Measurements from ENCODE around the gene METAP1. TPM values are rescaled to one million over a fixed set of nuclear protein-coding genes. Genes with fewer than 3 reads are reported as not detected.

METAP1 gene
- total and polyA plus RNA-seq, 2 of the 8 experiments (the other 6 are each of a cell fraction or from before 2014, with no cell fraction given): 50.6 to 85.2 TPM

- H3K23ac ChIP-seq (ENCODE audit: insufficient read length): no peak overlapping the region
- no peaks in the 10 kb centered on the region for H3K36me3 ChIP-seq (ENCODE audit: control insufficient read depth in 2 of 4, insufficient read depth in 4 of 4, low read length in 3 of 4)
- H3K9me3 ChIP-seq (ENCODE audit: insufficient read depth in 2 of 2, low read depth in 1 of 2, low read length in 1 of 2): no peaks in the 10 kb centered on the region
- H2BK120ac ChIP-seq (replicated peaks; ENCODE audit: low read depth, low read length): no peak overlapping the region
- no peak overlapping the region for H3K56ac ChIP-seq (replicated peaks; ENCODE audit: insufficient read length, low read depth, low read length)
- DNase-seq (ENCODE audit: low read depth in 1 of 2, low spot score in 2 of 2) (no peak), FAIRE-seq (no peak)
- no peak overlapping the region for H2BK20ac ChIP-seq (ENCODE audit: low read length)
- H2BK15ac ChIP-seq (ENCODE audit: low read length): no peak overlapping the region
- no peak overlapping the region for H3K4me2 ChIP-seq (ENCODE audit: insufficient read depth in 1 of 2, low read depth in 2 of 2, low read length in 2 of 2)
- H4K5ac ChIP-seq (ENCODE audit: insufficient read length, low read depth, low read length): no peak overlapping the region
- no peak overlapping the region for H3K4me3 ChIP-seq (ENCODE audit: extremely low read depth in 1 of 4, insufficient read depth in 2 of 4, low read depth in 3 of 4, low read length in 4 of 4)
- no peak overlapping the region for H4K91ac ChIP-seq (replicated peaks; ENCODE audit: insufficient read length, low read length)
- H3K27me3 ChIP-seq (replicated peaks in 1 of 4; ENCODE audit: control insufficient read depth in 3 of 4, extremely low read depth in 1 of 4, insufficient read depth in 3 of 4, low read length in 3 of 4): no peaks in the 10 kb centered on the region
- no peaks in the 10 kb centered on the region for H3K79me2 ChIP-seq (ENCODE audit: control insufficient read depth in 1 of 2, insufficient read depth in 2 of 2, low read length in 2 of 2)
- H4K8ac ChIP-seq (ENCODE audit: extremely low read depth, insufficient read depth, low read length): no peak overlapping the region
- H3K79me1 ChIP-seq (ENCODE audit: low read depth, low read length): no peaks in the 10 kb centered on the region
- H2AK5ac ChIP-seq (ENCODE audit: low read depth, low read length): no peak overlapping the region
- H3K27ac ChIP-seq (ENCODE audit: low read depth, low read length): no peak overlapping the region
- no peaks in the 10 kb centered on the region for H3K23me2 ChIP-seq (ENCODE audit: low read depth, low read length)
- H3K4me1 ChIP-seq (replicated peaks in 1 of 4; ENCODE audit: control insufficient read depth in 3 of 4, insufficient read depth in 4 of 4, low read length in 3 of 4): no peaks in the 10 kb centered on the region
- no peak overlapping the region for H3K18ac ChIP-seq (ENCODE audit: extremely low read depth, low read length)
- no peak overlapping the region for H2BK12ac ChIP-seq (ENCODE audit: low read depth, low read length)
- no peaks in the 10 kb centered on the region for H4K20me1 ChIP-seq (replicated peaks in 1 of 2; ENCODE audit: control insufficient read depth in 1 of 2, insufficient read depth in 2 of 2, low read length in 2 of 2)
- H2BK5ac ChIP-seq (ENCODE audit: low read depth, low read length): no peak overlapping the region
- H3K4ac ChIP-seq (replicated peaks; ENCODE audit: insufficient read length, low read depth, low read length): no peak overlapping the region
- 92% methylated on average over 2 of the region's 2 CpGs; no CpG with 5 or more reads in 1 of the 2 experiments for WGBS, 2 experiments (ENCODE audit: extremely low coverage in 1 of 2, insufficient coverage in 1 of 2, insufficient read length in 1 of 2, insufficient replicate concordance in 2 of 2, low coverage in 1 of 2, low lambda C conversion rate in 2 of 2, missing lambda C conversion rate in 1 of 2)
- no peak overlapping the region for H2AFZ ChIP-seq (ENCODE audit: low read length)
- no peak overlapping the region for H3K9ac ChIP-seq (replicated peaks in 1 of 4; ENCODE audit: extremely low read depth in 1 of 4, low read depth in 3 of 4, low read length in 3 of 4)
- ChIA-PET CTCF (ENCODE audit: partially characterized antibody) (no interaction called here), POLR2A (ENCODE audit: partially characterized antibody) (no interaction called here)
- H3K14ac ChIP-seq (ENCODE audit: insufficient read length): no peak overlapping the region
- no peak for TF ChIP-seq SAP30 (IDR thresholded peaks at IDR 0.05; ENCODE audit: insufficient read depth, insufficient replicate concordance, low read length)
- no peak for TF ChIP-seq NRF1 (IDR thresholded peaks at IDR 0.05; ENCODE audit: low read depth, low read length)
- no peak for TF ChIP-seq PHF8 (conservative IDR thresholded peaks at IDR 0.05; ENCODE audit: low read depth, low read length)
- no peak for TF ChIP-seq CBX5 (IDR thresholded peaks at IDR 0.05; ENCODE audit: low read depth, low read length)
- no peak for TF ChIP-seq CTBP2 (IDR thresholded peaks at IDR 0.05; ENCODE audit: borderline replicate concordance, insufficient read depth, insufficient read length, low read length)
- no peak for TF ChIP-seq RNF2 (IDR thresholded peaks at IDR 0.05; ENCODE audit: borderline replicate concordance, low read depth, low read length, missing control alignments, poor library complexity, severe bottlenecking)
- TF ChIP-seq CEBPB (IDR thresholded peaks at IDR 0.05; ENCODE audit: low read depth, low read length): no peak
- no peak for TF ChIP-seq HDAC6 (IDR thresholded peaks at IDR 0.05; ENCODE audit: low read depth, low read length)
- TF ChIP-seq, protein P1, sequence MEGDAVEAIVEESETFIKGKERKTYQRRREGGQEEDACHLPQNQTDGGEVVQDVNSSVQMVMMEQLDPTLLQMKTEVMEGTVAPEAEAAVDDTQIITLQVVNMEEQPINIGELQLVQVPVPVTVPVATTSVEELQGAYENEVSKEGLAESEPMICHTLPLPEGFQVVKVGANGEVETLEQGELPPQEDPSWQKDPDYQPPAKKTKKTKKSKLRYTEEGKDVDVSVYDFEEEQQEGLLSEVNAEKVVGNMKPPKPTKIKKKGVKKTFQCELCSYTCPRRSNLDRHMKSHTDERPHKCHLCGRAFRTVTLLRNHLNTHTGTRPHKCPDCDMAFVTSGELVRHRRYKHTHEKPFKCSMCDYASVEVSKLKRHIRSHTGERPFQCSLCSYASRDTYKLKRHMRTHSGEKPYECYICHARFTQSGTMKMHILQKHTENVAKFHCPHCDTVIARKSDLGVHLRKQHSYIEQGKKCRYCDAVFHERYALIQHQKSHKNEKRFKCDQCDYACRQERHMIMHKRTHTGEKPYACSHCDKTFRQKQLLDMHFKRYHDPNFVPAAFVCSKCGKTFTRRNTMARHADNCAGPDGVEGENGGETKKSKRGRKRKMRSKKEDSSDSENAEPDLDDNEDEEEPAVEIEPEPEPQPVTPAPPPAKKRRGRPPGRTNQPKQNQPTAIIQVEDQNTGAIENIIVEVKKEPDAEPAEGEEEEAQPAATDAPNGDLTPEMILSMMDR (IDR thresholded peaks at IDR 0.05; ENCODE audit: control extremely low read depth in 1 of 3, insufficient read depth in 1 of 3, low read depth in 1 of 3, low read length in 3 of 3): no peak
- TF ChIP-seq KDM5A (IDR thresholded peaks at IDR 0.05; ENCODE audit: low read length): no peak
- no peak for TF ChIP-seq ZNF274 (IDR thresholded peaks at IDR 0.05; ENCODE audit: borderline replicate concordance, extremely low read depth, low read length)
- TF ChIP-seq SP4 (IDR thresholded peaks at IDR 0.05; ENCODE audit: low read length): no peak
These were observed 36.1 kb upstream of the METAP1 start for GRCh38 chr4:98959411-98959810.
